Measurements from ENCODE around the gene PPP1R17.
A peak's percentile ranks its signal among the peaks of the same experiment; 100 is the strongest.

DNA sequence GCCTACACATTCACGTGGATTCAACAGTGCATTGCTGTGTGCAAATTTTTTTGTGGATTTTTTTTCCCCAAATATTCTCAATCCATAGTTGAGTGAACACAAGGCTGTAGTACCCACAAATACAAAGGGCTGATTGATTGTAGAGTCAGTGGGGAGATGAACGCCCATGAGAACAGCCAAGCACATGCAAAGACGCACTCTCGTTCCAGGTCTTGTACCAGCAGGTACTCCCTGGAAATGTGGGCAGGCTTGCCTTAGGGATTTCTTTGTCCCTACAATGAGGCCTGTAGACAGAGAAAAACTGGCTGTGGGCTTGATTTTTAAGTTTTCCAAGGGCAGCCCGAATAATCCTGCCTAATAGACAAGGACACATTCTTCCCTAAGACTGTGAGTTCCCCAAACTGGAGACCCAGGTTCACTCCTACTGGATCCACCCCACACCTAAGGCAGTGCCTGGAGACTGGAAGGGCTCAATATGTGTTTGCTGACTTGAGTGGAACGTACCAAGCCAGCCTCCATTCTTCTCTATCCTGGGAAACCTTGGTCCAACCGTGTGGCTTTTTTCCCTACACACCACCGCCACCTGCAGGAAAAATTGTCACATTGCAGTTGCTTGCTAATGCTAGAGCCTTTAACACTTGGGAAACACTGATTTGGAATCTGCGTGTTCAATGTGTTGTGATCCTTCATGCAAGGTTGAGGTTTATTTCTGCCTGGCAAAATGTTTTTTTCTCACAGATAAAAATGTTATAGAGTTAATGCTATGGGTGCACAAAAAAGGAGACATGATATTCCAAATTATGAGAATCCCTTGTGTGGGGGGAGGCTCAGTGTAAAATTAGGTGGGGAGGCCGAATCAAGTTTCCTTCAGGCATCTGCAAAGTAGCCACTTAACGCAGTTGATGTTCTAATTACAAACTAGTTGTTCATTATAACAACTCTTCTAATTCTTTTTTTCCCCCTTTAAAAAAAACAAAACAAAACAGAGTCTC is 49.3 kb downstream of the PPP1R17 start:
- TF ChIP-seq, protein P1, sequence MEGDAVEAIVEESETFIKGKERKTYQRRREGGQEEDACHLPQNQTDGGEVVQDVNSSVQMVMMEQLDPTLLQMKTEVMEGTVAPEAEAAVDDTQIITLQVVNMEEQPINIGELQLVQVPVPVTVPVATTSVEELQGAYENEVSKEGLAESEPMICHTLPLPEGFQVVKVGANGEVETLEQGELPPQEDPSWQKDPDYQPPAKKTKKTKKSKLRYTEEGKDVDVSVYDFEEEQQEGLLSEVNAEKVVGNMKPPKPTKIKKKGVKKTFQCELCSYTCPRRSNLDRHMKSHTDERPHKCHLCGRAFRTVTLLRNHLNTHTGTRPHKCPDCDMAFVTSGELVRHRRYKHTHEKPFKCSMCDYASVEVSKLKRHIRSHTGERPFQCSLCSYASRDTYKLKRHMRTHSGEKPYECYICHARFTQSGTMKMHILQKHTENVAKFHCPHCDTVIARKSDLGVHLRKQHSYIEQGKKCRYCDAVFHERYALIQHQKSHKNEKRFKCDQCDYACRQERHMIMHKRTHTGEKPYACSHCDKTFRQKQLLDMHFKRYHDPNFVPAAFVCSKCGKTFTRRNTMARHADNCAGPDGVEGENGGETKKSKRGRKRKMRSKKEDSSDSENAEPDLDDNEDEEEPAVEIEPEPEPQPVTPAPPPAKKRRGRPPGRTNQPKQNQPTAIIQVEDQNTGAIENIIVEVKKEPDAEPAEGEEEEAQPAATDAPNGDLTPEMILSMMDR (IDR thresholded peaks at IDR 0.05): peak; percentile 65 to 85 (median 76)
- no peak for TF ChIP-seq POLR2A (IDR thresholded peaks at IDR 0.05)

Data from gastroesophageal sphincter (tissue), 3 donors.